Activated gamma-delta T cell treated with anti-CD3 and anti-CD28 coated beads, Interleukin-2, amount 50 U/mL, for 16 hours (primary cell): Measurements from ENCODE around the gene HSPA1A.

Experiments used
- DNase-seq: peaks from one replicate; pipeline ENCODE4 v3.0.0-alpha.2; 2020; ENCODE audit warnings: low read depth

HSPA1A gene

DNA sequence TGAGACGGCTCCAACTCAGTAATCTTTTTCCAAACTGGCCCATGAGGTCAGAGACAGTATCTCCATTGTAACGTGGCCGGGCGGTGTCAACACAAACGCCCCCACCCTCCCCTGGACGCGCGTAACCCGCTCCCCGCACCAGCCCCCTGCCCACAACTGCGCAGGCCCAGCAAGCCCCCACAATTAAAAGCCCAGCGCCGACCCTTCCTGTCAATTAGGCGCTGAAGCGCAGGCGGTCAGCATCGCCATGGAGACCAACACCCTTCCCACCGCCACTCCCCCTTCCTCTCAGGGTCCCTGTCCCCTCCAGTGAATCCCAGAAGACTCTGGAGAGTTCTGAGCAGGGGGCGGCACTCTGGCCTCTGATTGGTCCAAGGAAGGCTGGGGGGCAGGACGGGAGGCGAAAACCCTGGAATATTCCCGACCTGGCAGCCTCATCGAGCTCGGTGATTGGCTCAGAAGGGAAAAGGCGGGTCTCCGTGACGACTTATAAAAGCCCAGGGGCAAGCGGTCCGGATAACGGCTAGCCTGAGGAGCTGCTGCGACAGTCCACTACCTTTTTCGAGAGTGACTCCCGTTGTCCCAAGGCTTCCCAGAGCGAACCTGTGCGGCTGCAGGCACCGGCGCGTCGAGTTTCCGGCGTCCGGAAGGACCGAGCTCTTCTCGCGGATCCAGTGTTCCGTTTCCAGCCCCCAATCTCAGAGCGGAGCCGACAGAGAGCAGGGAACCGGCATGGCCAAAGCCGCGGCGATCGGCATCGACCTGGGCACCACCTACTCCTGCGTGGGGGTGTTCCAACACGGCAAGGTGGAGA is at the start of gene HSPA1A, which contains the start of gene HSPA1L:
TSS of gene HSPA1A (plus strand) at position 519 of the 814 bp plus-strand sequence. CDS start at position 733, 214 bp downstream.
TSS of gene HSPA1L (minus strand) at position 259 of the 814 bp plus-strand sequence. CDS start 3,311 bp downstream, outside the sequence.
- no peak for DNase-seq

DNA sequence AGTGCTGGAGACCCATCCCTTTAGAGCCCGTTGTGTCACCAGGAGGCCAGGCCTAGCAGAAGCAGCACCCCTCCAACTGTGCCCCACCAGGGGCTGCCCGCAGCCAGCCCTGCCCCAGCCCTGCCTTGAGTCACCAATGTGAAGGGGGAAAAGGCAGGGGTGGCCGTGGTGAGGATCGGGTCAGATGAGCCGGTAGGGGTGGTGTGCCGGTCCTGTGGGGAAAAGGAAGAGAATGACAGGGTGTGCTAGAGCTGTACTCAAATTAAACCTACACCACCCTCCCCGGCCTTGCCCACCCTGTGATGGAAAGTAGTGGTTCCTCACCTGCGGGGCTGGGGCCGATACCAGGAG is 49.8 kb upstream of the HSPA1A start:
- DNase-seq, result no peak

GRCh38 chr6:31765910-31766794 is 49.2 kb upstream of the HSPA1A start:
- no peak for DNase-seq

- no peak for DNase-seq
These were observed 48.2 kb upstream of the HSPA1A start for GRCh38 chr6:31767096-31767645.

DNA sequence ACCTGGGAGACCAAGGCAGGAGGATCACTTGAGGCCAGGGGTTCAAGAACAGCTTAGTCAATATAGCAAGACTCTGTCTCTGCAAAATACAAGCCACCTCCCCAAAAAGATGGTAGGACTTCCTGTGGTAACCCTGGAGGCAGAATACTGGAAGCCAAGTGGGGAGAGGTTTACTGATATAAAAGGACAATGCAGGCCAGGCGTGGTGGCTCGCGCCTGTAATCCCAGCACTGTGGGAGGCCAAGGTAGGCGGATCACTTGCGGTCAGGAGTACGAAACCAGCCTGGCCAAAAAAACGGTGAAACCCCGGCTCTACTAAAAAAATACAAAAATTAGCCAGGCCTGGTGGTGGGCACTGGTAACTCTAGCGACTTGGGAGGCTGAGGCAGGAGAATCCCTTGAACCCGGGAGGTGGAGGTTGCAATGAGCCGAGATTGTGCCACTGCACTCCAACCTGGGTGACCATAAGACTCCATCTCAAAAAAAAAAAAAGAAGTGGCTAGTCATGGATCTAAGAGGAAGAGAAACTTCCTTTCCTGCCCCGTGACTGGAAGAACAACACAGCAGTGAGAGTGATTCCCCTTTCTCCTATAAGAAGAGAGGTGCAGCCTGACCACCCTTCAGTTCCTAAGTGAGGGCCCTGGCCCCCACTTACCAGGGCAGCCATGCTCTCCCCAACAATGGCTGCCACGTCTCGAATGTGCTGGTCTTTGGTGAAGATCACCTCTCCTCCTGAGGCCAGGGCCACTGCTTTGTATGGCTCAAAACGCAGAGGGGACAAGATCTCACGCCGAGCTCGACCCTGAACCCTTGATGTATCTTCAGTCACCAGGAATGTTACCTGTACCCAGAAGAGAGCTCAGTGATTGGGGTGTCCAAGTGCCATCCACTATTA is 46.7 kb upstream of the HSPA1A start:
- no peak for DNase-seq

DNA sequence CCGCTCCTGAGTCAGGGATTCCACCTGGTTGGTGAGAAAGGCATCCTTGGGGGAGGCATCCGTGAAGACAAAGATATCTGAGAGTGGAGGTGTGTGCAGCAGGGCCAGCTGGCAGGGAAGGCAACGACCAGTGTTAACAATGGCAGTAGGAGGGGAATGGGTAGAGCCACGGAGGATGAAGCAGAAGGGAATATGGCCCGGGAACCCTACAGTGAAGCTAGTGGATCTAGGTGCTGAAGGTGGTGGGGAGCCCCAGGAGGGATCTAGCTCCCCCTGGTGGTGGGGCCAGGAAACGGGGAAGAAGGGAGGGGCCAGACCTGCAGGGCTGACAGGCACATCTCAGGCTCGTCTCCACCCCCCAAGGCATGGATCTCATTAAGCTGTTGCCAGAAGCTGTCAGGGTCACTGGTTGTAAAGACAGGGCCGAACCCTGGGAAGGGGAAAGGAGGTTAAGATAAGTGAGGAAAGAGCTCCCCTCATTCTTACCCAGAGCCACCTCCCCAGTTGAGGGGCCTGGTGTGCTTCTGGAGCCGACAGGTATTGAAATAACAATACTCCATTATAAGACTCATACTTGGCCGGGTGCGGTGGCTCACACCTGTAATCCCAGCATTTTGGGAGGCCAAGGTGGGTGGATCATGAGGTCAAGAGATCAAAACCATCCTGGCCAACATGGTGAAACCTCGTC is 45.5 kb upstream of the HSPA1A start:
- peak; percentile 68 for DNase-seq

- no peak for DNase-seq
These were observed 44.5 kb upstream of the HSPA1A start for GRCh38 chr6:31770860-31771259.

- DNase-seq, result no peak
These were observed 43.4 kb upstream of the HSPA1A start for GRCh38 chr6:31771992-31772358.

DNA sequence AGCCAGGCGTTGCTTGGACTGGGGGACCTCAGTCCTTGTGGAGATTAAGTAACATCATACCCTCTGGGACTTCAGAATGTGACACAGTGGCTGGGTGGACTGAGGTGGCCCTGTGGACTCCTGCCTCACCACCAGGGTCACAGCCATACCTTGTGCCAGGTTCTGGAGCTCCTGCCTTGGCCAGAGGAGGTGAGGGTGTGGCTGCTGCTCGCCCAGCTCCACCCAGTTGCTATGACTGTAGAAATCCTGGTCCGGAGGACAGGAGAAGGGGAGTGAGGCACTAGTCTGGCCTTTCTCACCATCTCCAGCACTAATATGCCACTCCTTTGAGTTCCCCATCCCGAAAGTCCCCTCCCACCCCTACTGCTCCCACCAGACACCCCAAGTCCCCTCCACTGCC is 40.2 kb upstream of the HSPA1A start:
- DNase-seq, result no peak

- no peak for DNase-seq
These were observed 39.5 kb upstream of the HSPA1A start for GRCh38 chr6:31775633-31776484.

DNA sequence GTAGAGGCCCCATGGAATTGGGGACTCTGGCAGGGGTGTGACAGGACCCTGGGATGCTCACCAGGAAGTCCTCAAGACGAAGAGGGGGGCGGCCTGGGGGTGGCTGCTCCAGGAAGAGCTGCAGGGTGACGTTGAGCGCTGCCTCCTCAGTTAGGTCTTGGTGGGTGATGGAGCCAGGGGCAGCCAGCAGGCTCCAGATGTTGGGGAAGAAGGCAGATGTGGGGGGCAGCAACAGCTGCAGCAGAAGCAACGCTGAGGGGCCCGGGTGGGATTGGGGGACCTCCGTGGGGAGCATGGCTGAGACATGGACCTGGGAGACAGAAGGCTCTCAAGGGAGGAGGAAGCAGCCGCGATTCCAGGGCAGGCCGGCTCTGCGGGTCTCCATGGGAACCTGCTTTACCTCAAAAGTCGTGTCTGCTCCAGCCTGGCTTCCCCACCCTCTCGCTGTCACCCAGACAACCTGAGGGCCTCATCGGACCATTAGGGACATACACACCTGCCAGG is 38.8 kb upstream of the HSPA1A start:
- DNase-seq, result no peak

DNA sequence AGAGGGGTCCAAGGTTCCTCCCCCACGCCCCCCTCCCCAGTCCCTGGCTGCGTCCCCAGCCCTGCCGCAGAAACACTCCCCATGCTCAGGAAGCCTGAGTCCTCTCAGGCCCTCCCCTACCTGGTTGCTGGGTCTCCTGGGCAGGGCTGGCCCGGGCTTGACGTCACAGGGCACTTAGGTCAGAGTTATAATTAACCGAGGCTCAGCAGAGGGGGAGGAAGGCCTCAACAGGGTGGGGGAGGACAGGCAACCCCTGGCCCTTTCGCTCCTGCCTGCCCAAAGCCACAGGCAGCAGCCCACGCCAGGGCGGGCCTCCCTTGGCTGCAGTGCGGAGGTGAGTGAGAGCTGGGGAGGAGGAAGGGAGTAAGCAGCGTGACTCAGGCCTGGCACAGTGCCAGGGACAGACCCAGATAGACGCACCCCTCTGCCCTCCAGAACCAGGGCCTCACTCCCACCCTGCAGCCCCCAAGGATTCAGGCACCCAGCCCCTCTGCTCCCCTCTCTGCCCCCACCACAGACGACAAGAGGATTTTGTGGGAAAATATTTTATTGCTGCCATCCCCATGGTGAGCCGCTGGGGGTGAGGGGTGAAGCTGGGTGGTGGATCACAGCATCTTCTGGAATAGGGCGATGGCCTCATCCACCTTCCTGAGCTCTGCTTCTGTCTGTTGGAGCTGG is 38.2 kb upstream of the HSPA1A start, which contains the start of gene VWA7:
TSS of gene VWA7 (minus strand) at position 340 of the 678 bp plus-strand sequence. CDS start 549 bp downstream, outside the sequence.
- DNase-seq, result peak; percentile 74

DNA sequence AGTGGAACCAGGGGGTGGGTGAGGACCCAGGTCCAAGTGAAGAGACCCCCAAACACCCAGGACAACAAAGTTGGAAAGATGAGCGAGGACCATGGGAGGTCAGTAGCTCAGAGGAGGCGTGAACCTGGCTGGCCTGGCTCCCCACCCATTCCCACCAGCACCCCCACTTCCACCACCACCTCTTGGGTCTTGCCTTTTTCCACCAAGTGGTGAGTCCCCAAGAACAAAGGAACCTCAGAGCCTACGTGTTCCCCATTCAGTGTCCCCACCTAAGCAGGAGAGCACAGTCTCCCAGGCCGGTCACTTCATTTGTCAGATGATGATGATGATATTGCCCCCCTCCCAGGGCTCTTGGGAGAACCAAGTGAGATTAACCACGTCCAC is 37.7 kb upstream of the HSPA1A start:
- DNase-seq, result no peak

- DNase-seq, result no peak
These were observed 37.1 kb upstream of the HSPA1A start for GRCh38 chr6:31778193-31778592.

DNA sequence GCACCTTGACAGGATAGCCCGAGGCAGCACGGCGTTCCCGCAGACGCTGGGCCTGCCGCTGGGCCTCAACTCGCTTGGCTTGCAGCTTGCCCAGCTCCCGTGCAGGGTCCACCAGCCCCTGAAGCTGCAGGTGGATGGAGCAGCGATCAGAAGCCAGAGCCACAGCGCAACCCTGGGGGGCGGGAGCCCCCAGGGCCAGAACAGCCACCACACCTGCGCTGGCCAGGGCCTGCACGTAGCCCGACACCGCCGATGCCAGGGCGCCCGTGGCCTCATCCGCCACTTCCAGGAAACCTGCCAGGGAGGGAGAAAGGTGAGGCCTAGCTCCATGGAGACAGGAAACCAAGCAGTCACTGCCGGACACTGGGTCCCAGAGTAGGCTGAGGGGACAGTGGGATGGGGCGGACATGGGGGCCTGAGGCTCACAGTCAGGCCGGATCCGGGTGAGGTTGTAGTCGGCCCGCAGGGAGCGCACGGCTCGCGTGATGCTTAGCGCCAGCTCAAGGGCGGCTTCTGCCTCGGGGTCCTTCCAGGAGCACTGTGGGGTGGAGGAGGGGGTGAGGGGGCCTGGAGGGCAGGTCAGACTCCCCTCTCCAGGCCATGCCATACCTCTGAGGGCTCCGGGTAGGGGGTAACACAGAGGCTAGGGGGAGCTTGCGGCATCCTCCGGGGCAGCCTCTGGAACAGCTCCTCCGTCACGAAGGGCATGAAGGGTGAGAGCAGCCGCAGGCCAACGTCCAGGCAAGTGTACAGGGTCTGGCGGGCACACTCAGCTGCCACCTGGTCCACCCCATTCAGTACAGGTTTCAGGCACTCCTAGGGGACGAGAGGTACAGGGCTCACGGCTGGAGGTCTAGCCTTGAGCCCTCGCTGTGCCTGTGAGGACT is 36.1 kb upstream of the HSPA1A start:
- no peak for DNase-seq

- DNase-seq, result no peak
These were observed 35.4 kb upstream of the HSPA1A start for GRCh38 chr6:31779908-31780307.

DNA sequence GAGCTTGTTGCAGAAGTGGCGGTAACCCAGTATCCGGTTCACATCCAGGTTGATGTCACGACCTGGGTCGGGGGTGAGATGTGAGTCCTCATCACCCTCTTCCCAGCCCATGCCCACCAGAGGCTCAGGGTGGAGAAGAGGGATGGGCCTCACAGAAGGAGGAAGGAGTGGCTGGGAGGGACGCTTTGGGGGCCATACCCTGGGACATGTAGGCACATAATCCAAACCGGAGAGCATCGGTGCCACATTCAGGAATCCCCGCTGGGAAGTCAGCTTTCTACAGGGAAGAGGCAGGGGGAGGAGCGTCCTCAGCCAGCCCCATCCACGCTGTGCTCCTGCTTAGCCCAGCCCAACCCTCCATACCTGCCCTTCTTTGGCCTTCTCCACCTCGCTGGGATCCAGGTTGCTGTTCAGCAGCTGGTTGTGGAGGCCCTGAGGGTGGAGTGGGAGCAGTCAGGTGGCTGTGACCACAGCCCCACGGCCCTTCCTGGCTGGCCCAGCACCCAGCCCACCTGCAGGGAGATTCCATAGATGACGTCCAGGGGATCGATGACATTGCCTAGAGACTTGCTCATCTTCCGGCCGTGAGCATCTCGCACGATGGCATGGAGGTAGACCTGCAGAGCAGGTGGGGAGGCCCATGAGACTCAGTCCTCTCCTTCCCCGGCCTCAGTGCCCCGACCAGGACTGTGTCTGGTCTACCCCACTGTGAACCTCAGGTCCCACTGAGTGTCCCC is 34.7 kb upstream of the HSPA1A start:
- DNase-seq, result no peak
